T-cell (primary cell): ENCODE measurements around the gene PTPRM. TPM values are rescaled to one million over a fixed set of nuclear protein-coding genes. Genes with fewer than 3 reads are reported as not detected.

Experiments
- ATAC-seq, 4 experiments: fragments of 200-7000 bp in 3 of 4; fragments of 150-1000 bp in 1 of 4; cut with Tn5 transposase; replicated peaks in 1 of 4; 1 replicate in 3 of 4; 2 replicates in 1 of 4; pipeline ENCODE4 v1.10.0; 2021; ENCODE audit warnings: moderate library complexity in 3 of 4, mild to moderate bottlenecking in 2 of 4, moderate number of reproducible peaks in 1 of 4
- CTCF ChIA-PET, 2 donors: fragments of 300-600 bp; sonication (Branson Sonifier 250); formaldehyde crosslinking; loops; one replicate each; lab custom pipeline; 2022; ENCODE audit warnings: antibody characterized with exemption in 2 of 2; lab: Charles Lee
- POLR2A ChIA-PET, 2 donors: fragments of 300-600 bp; sonication (Branson Sonifier 250); formaldehyde crosslinking; loops; one replicate each; lab custom pipeline; 2022; ENCODE audit warnings: antibody characterized with exemption in 2 of 2; lab: Charles Lee
- DNase-seq, 35 experiments: peaks; one replicate each; pipeline versions ENCODE4 v3.0.0 to v3.0.0-alpha.2; 2013 to 2023
- H3K27ac ChIP-seq: one replicate; pipeline ENCODE4 v1.5.1; 2013; ENCODE audit warnings: low read length
- H3K27me3 ChIP-seq, 2 experiments: replicated peaks in 1 of 2; 1 replicate in 1 of 2; 2 replicates in 1 of 2; pipeline versions ENCODE4 v1.6.1 to v1.7.0; 2013; ENCODE audit warnings: low read length in 1 of 2, mixed read lengths in 1 of 2; ENCODE audit not compliant: control insufficient read depth in 2 of 2, insufficient read depth in 2 of 2; ENCODE audit errors: extremely low read depth in 1 of 2
- H3K36me3 ChIP-seq, 2 donors: 1 replicate in 1 of 2; 2 replicates in 1 of 2; pipeline versions ENCODE4 v1.6.1 to v1.7.0; 2013; ENCODE audit warnings: low read length in 1 of 2; ENCODE audit not compliant: control insufficient read depth in 2 of 2, insufficient read depth in 1 of 2; ENCODE audit errors: extremely low read depth in 1 of 2
- H3K4me1 ChIP-seq, 2 experiments: 1 replicate in 1 of 2; 2 replicates in 1 of 2; pipeline versions ENCODE4 v1.6.1 to v1.7.0; 2013; ENCODE audit warnings: low read length in 2 of 2, mixed read lengths in 1 of 2; ENCODE audit not compliant: insufficient read depth in 2 of 2, control insufficient read depth in 1 of 2; ENCODE audit errors: extremely low read depth in 1 of 2
- H3K4me3 ChIP-seq, 2 donors: 1 replicate in 1 of 2; 2 replicates in 1 of 2; pipeline versions ENCODE4 v1.5.1 to v1.7.0; 2013; ENCODE audit warnings: mild to moderate bottlenecking in 2 of 2, low read length in 1 of 2, moderate library complexity in 1 of 2; ENCODE audit not compliant: control insufficient read depth in 1 of 2; ENCODE audit errors: extremely low read depth in 1 of 2
- H3K9me3 ChIP-seq: 2 replicates; pipeline ENCODE4 v1.7.0; 2013
- H3K27ac Mint-ChIP-seq, 2 donors: one replicate each; pipeline ENCODE4 v1.8.0; 2020 to 2021; ENCODE audit warnings: mild to moderate bottlenecking in 2 of 2, mixed read lengths in 2 of 2
- H3K27me3 Mint-ChIP-seq, 2 donors: one replicate each; pipeline ENCODE4 v1.8.0; 2021 to 2022; ENCODE audit warnings: mixed read lengths in 2 of 2
- H3K36me3 Mint-ChIP-seq: one replicate; pipeline ENCODE4 v1.8.0; 2021; ENCODE audit warnings: mixed read lengths
- H3K4me1 Mint-ChIP-seq, 3 donors: one replicate each; pipeline ENCODE4 v1.8.0; 2020 to 2022; ENCODE audit warnings: mixed read lengths in 3 of 3, mild to moderate bottlenecking in 1 of 3
- H3K4me3 Mint-ChIP-seq, 3 donors: one replicate each; pipeline ENCODE4 v1.8.0; 2020 to 2022; ENCODE audit warnings: mild to moderate bottlenecking in 3 of 3, mixed read lengths in 3 of 3, moderate library complexity in 3 of 3
- H3K9me3 Mint-ChIP-seq, 3 donors: one replicate each; pipeline ENCODE4 v1.8.0; 2020 to 2022; ENCODE audit warnings: mixed read lengths in 3 of 3
- WGBS: methylation state at CpG from one replicate; pipeline ENCODE4 v1.1.5; 2013; ENCODE audit warnings: missing lambda C conversion rate; ENCODE audit not compliant: insufficient coverage; 5-methylcytosine and 5-hydroxymethylcytosine counted together
- total RNA-seq, 35 experiments: library from RNA in 6 of 35; stranded (reverse) in 6 of 35; fragments of 120-200 nt in 1 of 35; gene quantifications; one replicate each; pipeline versions ENCODE4 v1.2.1 to v1.2.4 and lab custom pipeline; 2013 to 2026

Gene PTPRM
- total RNA-seq, 5 donors from 2014 or later (not counting 1 experiment from before 2014, with no cell fraction given) = 4.1 to 47.4 (median 7.1) TPM

DNA sequence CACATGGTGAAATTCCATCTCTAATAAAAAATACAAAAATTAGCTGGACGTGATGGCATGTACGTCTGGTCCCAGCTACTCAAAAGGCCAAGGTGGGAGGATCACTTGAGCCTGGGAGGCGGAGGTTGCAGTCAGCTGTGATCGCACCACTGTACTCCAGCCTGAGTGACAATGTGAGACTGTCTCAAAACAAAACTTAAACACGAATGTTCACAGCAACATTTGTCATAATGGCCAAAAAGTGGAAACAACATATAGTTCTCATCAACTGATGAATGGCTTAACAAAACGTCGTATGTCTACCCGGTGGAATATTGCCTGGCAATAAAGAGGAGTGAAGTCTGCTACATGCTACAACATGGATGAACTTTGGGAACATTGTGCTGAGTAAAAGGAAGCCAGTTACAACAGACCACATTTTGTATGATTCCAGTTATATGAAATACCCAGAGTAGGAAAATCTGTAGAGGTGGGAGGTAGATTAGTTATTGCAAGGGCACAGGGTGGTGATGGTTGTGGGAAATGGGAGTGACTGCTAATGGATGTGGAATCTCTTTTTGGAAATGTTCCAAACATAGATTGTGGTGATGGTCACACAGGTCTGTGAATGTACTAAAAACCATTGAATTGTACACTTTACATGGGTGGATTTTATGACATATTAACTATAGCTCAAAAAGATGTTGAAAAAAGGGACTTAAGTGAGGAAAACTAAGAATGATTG, 478.2 kb downstream of the PTPRM start:
- Histone ChIP-seq H3K9me3 (no peaks in the 10 kb centered on the region), H3K4me1 (peaks cover 0 to 2% of the 10 kb centered on the region in 2 experiments), H3K36me3 (no peaks in the 10 kb centered on the region), H3K4me3 (no peak overlapping the region), H3K27me3 (no peaks in the 10 kb centered on the region), H3K27ac (no peak overlapping the region)
- H3K9me3 Mint-ChIP-seq = peaks cover 0 to 5% (median 3%) of the 10 kb centered on the region in 3 donors
- no peak overlapping the region for H3K27ac Mint-ChIP-seq
- peaks cover 6 to 11% (median 9%) of the 10 kb centered on the region in 3 donors for H3K4me1 Mint-ChIP-seq
- DNase-seq = no peak
- ChIA-PET CTCF (no interaction called here), POLR2A (no interaction called here)
- WGBS = 100% methylated on average over 1 of the region's 8 CpGs
- ATAC-seq = no peak
- H3K27me3 Mint-ChIP-seq = no peaks in the 10 kb centered on the region
- no peaks in the 10 kb centered on the region for H3K36me3 Mint-ChIP-seq
- no peak overlapping the region for H3K4me3 Mint-ChIP-seq

DNA sequence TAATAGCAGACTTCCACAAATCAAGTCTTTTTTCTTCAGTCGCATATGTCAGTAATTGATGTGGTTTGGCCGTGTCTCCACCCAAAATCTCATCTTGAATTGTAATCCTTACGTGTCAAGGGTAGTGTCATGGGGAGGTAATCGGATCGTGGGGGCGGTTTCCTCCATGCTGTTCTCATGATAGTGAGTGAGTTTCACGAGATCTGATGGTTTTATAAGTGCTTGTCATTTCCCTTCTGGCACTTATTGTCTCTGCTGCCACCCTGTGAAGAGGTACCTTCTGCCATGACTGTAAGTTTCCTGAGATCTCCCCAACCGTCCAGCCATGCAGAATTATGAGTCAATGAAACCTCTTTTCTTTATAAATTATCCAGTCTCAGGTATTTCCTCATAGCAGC, 478.8 kb downstream of the PTPRM start:
- no peaks in the 10 kb centered on the region for H3K27me3 ChIP-seq
- peak in 1 of 4 experiments; percentile 62 for ATAC-seq
- 0% methylated on average over 1 of the region's 8 CpGs for WGBS
- Mint-ChIP-seq H3K27ac (peak overlapping the region in 1 of 2 donors; percentile 34), H3K36me3 (no peaks in the 10 kb centered on the region), H3K4me1 (peaks cover 6 to 14% (median 12%) of the 10 kb centered on the region in 3 donors), H3K4me3 (no peak overlapping the region), H3K27me3 (no peaks in the 10 kb centered on the region), H3K9me3 (peaks cover 0 to 5% (median 3%) of the 10 kb centered on the region in 3 donors)
- peaks cover 4 to 5% of the 10 kb centered on the region in 2 experiments for H3K4me1 ChIP-seq
- DNase-seq = peak in 26 of 35 experiments; percentile 1 to 51 (median 11)
- no peaks in the 10 kb centered on the region for H3K9me3 ChIP-seq
- H3K27ac ChIP-seq = no peak overlapping the region
- H3K4me3 ChIP-seq = no peak overlapping the region
- ChIA-PET POLR2A (no interaction called here), CTCF (no interaction called here)
- no peaks in the 10 kb centered on the region for H3K36me3 ChIP-seq

DNA sequence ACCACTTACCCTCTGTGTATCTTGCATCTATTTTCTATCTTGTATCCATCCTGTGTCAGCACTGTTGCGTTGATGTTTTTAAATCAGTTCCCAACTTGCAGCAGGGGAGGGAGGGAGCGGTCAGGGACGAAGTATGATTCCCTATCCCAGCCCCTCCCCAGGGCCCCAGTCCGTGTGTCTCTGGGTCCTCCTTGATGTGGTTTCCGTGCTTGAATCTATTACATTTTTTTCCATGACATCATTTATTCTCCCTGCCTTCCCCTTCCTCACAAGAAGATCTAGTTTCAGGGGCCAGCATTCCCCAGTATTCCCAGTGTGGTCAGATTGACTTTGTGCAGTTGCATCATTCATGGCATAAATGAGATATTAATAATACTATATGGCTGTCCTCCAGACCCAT, 479.3 kb downstream of the PTPRM start:
- ChIA-PET POLR2A (no interaction called here), CTCF (no interaction called here)
- no peaks in the 10 kb centered on the region for H3K36me3 ChIP-seq
- Mint-ChIP-seq H3K36me3 (no peaks in the 10 kb centered on the region), H3K27me3 (no peaks in the 10 kb centered on the region), H3K4me1 (peaks cover 6 to 18% (median 15%) of the 10 kb centered on the region in 3 donors), H3K9me3 (peaks cover 0 to 5% (median 3%) of the 10 kb centered on the region in 3 donors), H3K4me3 (no peak overlapping the region), H3K27ac (peak overlapping the region in 1 of 2 donors; percentile 32)
- DNase-seq (no peak), ATAC-seq (no peak)
- H3K27me3 ChIP-seq = no peaks in the 10 kb centered on the region
- H3K4me1 ChIP-seq = peaks cover 5 to 10% of the 10 kb centered on the region in 2 experiments
- H3K9me3 ChIP-seq = no peaks in the 10 kb centered on the region
- H3K27ac ChIP-seq = no peak overlapping the region
- H3K4me3 ChIP-seq = no peak overlapping the region
- WGBS = 40% methylated on average over 1 of the region's 5 CpGs

DNA sequence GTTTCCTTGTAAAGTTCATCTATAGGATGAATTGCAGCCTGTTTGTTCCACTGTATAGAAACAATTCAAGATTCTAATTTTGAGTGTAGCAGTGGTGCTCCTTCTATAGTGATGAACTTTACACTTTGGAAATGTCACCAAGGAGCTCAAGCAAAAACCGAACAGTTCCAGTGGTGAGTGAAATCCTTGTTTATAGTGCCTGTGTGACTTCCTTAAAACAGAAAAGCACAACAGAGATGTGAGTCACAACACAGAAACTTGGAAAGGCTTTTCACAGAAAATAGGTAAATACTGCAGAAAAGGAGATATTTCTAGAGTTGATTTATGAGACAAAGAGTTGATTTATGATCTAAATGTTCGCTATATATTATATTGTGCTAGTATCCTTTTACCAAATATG, 482.0 kb downstream of the PTPRM start:
- peaks cover 6 to 30% (median 22%) of the 10 kb centered on the region in 3 donors for H3K4me1 Mint-ChIP-seq
- ChIA-PET CTCF (no interaction called here), POLR2A (no interaction called here)
- H3K4me3 Mint-ChIP-seq = no peak overlapping the region
- ATAC-seq = no peak
- no peak overlapping the region for H3K27ac Mint-ChIP-seq
- H3K27ac ChIP-seq = no peak overlapping the region
- no peak overlapping the region for H3K4me3 ChIP-seq
- peaks cover 0 to 4% (median 3%) of the 10 kb centered on the region in 3 donors for H3K9me3 Mint-ChIP-seq
- no peaks in the 10 kb centered on the region for H3K9me3 ChIP-seq
- no peaks in the 10 kb centered on the region for H3K36me3 ChIP-seq
- no peak for DNase-seq
- WGBS = 83% methylated on average over 1 of the region's 2 CpGs
- H3K36me3 Mint-ChIP-seq = no peaks in the 10 kb centered on the region
- H3K4me1 ChIP-seq = peaks cover 5 to 18% of the 10 kb centered on the region in 2 experiments
- H3K27me3 Mint-ChIP-seq = no peaks in the 10 kb centered on the region
- H3K27me3 ChIP-seq = no peaks in the 10 kb centered on the region

DNA sequence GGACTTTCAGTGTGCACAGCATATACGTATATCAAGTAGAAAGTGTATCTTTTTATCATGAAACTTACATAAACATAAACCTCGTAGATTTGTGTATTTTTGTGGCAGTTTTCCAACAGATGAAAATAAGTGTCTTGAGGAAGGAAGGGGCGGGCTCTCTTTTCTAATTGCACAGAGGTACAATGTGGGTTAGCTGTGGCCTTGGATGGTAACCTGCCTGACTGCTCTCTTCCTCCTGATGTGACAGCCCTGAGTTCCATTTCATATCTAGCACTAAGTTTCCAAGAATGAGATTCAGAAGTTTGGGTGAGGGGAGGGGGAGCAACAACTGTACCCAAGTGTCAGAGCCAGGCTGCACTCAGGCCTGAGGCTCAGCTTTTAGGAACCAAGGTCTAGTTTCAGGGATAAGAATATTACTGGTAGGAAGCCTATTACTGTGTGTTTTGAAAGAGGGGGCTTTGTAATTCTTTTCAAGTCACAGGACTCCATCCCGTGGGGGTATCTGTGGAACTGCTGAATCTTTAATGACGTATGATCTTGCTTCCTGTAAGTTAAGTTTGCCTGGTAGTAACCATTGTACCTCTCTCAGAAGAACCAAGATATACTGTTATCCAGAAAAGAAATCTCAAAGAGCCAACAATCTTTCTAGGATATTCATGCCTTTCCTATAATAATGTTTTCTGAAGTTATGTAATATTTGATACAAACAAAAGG, 483.7 kb downstream of the PTPRM start:
- no peaks in the 10 kb centered on the region for H3K36me3 Mint-ChIP-seq
- no CpG with 5 or more reads among the region's 5 CpGs for WGBS

DNA sequence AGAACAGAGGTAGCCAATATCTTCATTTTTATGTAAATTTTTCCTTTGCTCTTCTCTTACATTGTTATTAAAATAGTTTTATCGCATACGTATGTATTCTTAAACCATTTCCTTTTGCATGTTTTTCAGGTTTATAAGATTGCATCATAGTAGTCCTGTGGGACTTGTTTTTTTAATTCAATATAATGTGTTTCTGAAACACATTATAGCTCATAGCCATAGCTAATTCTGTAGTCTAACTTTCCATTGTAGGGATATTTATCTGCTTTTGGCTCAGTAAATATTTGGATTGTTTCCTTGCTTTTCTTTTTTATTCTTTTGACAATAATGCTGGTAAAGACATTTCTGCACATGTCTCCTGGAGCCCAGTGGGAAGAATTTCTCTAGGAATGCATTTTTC, 484.3 kb downstream of the PTPRM start:
- no peaks in the 10 kb centered on the region for H3K36me3 ChIP-seq
- H3K27ac ChIP-seq = no peak overlapping the region
- no peak for ATAC-seq
- DNase-seq = no peak
- POLR2A ChIA-PET = no interaction called here
- H3K27me3 ChIP-seq = no peaks in the 10 kb centered on the region
- CTCF ChIA-PET = no interaction called here
- no peaks in the 10 kb centered on the region for H3K27me3 Mint-ChIP-seq
- H3K36me3 Mint-ChIP-seq = no peaks in the 10 kb centered on the region
- peaks cover 5 to 18% of the 10 kb centered on the region in 2 experiments for H3K4me1 ChIP-seq
- H3K4me3 ChIP-seq = no peak overlapping the region
- WGBS = no CpG with 5 or more reads among the region's 2 CpGs
- H3K4me1 Mint-ChIP-seq = peaks cover 3 to 24% (median 13%) of the 10 kb centered on the region in 3 donors
- no peaks in the 10 kb centered on the region for H3K9me3 ChIP-seq
- H3K27ac Mint-ChIP-seq = peak overlapping the region; percentile 5 to 52
- H3K9me3 Mint-ChIP-seq = peaks cover 0 to 3% (median 2%) of the 10 kb centered on the region in 3 donors
- H3K4me3 Mint-ChIP-seq = no peak overlapping the region

More for the DNA sequence above, 483.7 kb downstream of the PTPRM start:
- H3K4me3 Mint-ChIP-seq = no peak overlapping the region
- no peaks in the 10 kb centered on the region for H3K36me3 ChIP-seq
- peak in 1 of 35 experiments; percentile 9 for DNase-seq
- peaks cover 6 to 27% (median 16%) of the 10 kb centered on the region in 3 donors for H3K4me1 Mint-ChIP-seq
- peaks cover 0 to 3% (median 2%) of the 10 kb centered on the region in 3 donors for H3K9me3 Mint-ChIP-seq
- peaks cover 5 to 18% of the 10 kb centered on the region in 2 experiments for H3K4me1 ChIP-seq
- CTCF ChIA-PET = no interaction called here
- POLR2A ChIA-PET = no interaction called here
- no peak overlapping the region for H3K4me3 ChIP-seq
- H3K27me3 Mint-ChIP-seq = no peaks in the 10 kb centered on the region
- no peak for ATAC-seq
- no peaks in the 10 kb centered on the region for H3K27me3 ChIP-seq
- H3K27ac Mint-ChIP-seq = peak overlapping the region; percentile 25 to 56
- peak overlapping the region; percentile 31 for H3K27ac ChIP-seq
- no peaks in the 10 kb centered on the region for H3K9me3 ChIP-seq
